Suppressor macrophage treated with lipopolysaccharide for 4 hours (primary cell): ENCODE results near the gene NUDT3.
"Not testable (repeated sequence)": the region's sequence is repeated elsewhere in the genome, so short reads cannot be mapped to it uniquely, and the experiment has no call there.

Experiments
- DNase-seq: peaks from one replicate; pipeline ENCODE4 v3.0.0-alpha.2; 2020

The NUDT3 gene

GRCh38 chr6:34391786-34392496 lies 528 bp downstream of the NUDT3 start:
- DNase-seq: peak; percentile 60

DNA sequence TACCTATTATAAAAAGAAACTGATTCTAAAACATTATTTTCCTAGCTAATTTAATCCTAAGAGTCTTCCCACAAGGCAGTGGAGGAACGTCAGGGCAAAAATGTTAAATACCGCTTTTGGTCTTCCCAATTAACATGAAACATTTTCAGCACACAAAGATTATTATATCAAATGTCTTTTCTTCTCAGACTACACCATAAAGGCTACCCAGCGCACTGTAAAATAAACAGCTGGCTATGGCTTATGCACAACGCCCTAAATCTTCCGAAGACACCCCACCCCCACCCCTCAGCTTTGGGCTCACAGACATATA lies 1.0 kb downstream of the NUDT3 start:
- DNase-seq: no peak

- peak; percentile 76 for DNase-seq
These were observed 1.7 kb downstream of the NUDT3 start for GRCh38 chr6:34390531-34391472.

- peak; percentile 19 for DNase-seq
These were observed 3.4 kb downstream of the NUDT3 start for GRCh38 chr6:34389034-34389433.

DNA sequence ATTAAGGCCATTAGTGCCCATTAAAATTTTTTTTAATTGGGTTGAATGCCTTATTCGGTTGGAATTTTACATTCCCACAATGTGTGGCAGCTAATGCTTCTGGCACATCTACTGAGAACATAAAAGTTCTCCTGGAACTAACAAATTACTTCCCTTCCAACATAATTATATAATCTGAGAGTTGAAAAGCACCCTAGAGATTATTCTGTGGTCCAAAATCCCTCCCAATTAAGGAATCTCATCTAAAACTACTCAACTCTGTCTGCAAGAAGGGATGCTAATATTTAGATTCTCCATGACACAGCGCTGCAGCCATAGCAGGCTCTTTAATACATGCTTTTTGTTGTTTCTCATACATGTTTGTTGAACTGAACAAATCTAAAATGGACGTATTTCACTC lies 4.0 kb downstream of the NUDT3 start:
- DNase-seq: no peak

GRCh38 chr6:34386316-34387137 lies 5.9 kb downstream of the NUDT3 start:
- peak; percentile 60 for DNase-seq

- DNase-seq: no peak
These were observed 6.7 kb downstream of the NUDT3 start for GRCh38 chr6:34385793-34386195.

GRCh38 chr6:34384321-34385153 lies 7.9 kb downstream of the NUDT3 start:
- peak; percentile 51 for DNase-seq

DNA sequence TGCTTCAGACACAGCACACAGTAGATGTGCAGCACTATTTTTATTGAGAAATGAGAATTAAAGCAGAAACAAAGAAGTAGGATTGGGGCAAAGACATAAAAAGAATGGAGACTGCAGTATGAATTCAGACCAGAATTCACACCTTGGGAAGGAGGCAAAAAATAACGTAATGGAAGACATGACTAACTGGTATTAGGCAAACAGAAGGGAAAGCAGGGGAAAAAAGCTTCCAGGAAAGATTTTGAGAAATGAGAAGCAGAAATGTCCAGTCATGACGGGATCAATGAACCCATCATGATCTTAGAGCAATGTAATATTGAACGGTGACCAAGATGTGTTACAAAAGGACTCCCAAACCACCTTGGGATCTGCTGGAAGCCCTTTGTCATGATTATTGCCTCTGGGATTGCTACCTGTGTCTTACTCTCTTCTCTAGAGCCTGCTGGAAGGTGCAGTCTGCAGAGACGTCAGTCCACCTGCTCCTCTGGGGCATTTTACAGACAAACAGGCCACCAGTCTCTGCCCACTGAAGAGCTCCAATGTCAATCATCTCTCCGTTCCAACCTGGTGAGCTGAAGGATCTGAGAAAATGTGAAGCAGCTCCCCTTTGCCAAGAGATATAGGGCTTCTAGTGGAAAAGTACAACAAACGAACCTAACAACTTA lies 8.7 kb downstream of the NUDT3 start:
- DNase-seq: peak; percentile 53

- DNase-seq: peak; percentile 25
These were observed 9.3 kb downstream of the NUDT3 start for GRCh38 chr6:34383161-34383631.

- DNase-seq: peak; percentile 24
These were observed 11.4 kb downstream of the NUDT3 start for GRCh38 chr6:34381081-34381480.

- DNase-seq: no peak
These were observed 14.0 kb downstream of the NUDT3 start for GRCh38 chr6:34378470-34378869.

DNA sequence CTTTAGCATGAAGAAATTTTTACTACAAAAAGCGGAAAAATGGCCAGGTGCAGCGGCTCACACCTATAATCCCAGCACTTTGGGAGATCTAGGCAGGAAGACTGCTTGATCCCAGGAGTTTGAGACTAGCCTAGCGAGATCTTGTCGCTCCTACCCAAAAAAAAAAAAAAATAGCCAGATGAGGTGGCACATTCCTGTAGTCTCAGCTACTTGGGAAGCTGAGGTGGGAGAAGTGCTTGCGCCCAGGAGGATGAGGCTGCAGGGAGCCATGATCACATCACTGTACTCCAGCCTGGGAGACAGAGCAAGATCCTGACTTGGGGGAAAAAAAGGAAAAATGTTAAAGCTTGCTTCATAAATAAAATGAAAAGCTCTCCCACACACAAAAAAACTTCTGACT lies 14.5 kb downstream of the NUDT3 start:
- no peak for DNase-seq

DNA sequence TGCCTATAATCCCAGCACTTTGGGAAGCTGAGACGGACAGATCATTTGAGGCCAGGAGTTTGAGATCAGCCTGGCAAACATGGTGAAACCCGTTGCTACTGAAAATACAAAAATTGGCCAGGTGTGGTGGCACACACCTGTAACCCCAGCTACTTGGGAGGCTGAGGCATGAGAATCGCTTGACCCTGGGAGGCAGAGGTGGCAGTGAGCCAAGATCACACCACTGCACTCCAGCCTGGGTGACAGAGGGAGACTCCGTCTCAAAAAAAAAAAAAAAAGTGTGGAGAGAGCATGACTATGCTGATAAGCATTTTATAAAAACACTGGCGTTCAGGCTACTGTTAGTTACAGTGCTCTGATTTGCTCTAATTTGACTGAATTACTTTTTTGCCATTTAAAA lies 14.9 kb downstream of the NUDT3 start:
- DNase-seq: not testable (repeated sequence)

DNA sequence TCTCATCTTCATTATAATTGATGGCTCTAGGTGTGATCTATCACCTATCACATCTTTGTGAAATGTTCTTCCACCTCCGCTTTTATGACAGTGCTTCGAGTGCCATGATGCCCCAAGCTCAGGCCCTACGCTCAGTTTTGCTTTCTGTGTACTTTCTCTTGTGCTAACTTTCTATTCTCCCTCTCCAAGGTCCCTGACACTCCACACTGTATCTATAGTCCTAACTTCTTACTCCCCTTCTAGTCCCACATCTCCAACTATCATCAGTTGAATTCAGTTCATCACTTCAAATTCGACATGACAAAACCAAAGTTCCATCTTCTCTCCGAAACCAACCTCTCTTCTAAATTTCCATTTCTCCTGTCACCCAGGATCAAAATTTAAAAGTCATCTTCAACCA lies 16.6 kb downstream of the NUDT3 start:
- DNase-seq: no peak

GRCh38 chr6:34374508-34374907 lies 18.0 kb downstream of the NUDT3 start:
- no peak for DNase-seq

GRCh38 chr6:34374069-34374468 lies 18.4 kb downstream of the NUDT3 start:
- DNase-seq: peak; percentile 78

DNA sequence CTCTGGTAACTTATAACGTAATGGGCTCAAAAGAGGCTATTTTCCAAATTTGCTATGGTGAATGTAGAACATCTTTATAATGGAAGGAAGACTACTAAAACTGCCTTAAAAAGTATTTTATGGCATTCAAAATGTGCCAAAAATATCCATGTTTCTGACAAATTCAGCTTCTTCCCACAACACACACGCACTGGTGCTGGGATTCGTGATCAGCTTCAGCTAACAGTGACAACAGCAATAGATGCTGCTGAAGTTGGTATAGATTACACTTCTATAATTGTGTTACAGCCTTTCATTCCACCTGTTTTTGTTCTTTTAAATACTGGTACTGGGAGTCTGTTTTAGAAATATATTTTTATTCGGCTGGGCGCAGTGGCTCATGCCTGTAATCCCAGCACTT lies 19.0 kb downstream of the NUDT3 start:
- no peak for DNase-seq

GRCh38 chr6:34371865-34372264 lies 20.6 kb downstream of the NUDT3 start:
- not testable (repeated sequence) for DNase-seq

- DNase-seq: peak; percentile 70
These were observed 22.1 kb downstream of the NUDT3 start for GRCh38 chr6:34370361-34370760.

DNA sequence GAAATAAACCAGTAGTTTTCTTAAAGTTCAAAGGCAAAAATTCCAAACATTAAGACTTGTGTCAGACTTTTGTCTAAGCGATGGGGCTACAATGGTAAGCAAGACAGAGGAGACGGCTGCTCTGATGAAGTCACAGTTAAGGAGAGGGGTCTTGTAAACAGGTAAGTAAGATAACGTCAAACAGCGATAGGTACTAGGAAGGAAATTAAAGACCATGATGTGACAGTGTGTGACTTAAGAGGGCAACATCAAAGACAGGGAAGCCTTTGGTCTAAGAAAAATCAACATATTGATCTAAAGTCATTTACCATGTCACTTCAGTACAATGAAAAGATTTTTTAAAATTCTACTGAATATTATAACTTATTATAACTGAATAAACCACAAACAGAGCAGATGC lies 23.1 kb downstream of the NUDT3 start:
- no peak for DNase-seq

DNA sequence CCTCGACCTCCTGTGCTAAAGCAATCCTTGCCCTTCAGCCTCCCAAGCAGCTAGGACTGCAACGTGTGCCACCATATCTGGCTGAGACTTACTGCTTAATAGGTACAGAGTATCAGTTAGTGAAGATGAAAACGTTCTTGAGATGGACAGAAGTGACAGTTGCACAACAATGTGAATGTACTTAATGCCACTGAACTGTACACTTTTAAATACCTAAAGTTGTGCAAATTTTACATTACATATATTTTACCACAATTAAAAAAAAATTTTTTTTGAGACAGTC lies 25.9 kb downstream of the NUDT3 start:
- no peak for DNase-seq
